HG03095 (cell line): Measurements from ENCODE around the gene PRR23C.
"Not testable (repeated sequence)": the region's sequence is repeated elsewhere in the genome, so short reads cannot be mapped to it uniquely, and the experiment has no call there.

Source experiments
- ATAC-seq: cut with Tn5 transposase; IDR thresholded peaks from one replicate; pipeline ENCODE4 v1.9.1; 2021; ENCODE audit warnings: moderate library complexity; ENCODE audit not compliant: unreplicated experiment

Gene PRR23C

DNA sequence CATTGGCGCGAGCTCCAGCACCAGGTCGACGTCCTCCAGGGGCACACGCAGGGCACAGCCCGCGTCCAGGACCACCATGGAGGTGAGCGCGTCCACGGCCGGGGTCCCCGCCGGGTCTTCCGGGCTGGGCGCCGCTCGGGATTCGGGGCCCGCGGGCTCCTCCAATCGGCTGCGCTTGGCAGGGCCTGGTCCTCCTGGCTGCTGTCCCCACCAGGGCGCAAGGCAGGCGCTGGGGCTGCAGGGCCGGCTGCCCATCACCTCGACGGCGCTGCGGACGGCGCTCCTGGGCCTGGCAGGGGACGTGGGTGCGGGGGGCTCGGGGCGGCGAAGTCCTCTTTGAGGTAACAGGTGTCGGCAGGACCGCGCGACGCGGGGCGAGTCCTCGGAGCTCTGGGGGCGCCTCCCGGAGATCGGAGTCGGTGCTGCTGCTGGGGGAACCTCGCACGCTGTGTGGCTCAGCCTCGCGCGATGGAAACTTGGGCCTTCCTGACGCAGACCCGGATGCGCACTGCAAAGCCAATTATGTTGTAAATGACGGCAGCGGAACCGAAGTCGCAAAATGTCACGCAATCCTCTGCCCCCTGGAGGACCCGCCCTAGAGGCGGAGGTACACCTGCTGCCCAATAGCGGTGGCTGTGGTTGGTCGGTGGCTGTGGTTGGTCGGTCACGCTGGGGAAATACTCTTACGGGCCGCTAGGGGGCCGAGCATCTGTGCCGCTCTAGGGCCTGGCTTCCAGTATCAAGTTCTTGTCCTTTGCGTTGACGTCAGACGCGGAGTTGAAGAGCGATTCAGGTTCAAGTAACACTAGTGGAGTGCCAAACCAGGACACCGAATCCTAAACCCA is at the start of gene PRR23C:
Gene PRR23C, minus strand, starts transcription at position 527 of the 845 bp plus-strand sequence. Its CDS starts 272 bp downstream, at position 255.
- ATAC-seq = no peak

DNA sequence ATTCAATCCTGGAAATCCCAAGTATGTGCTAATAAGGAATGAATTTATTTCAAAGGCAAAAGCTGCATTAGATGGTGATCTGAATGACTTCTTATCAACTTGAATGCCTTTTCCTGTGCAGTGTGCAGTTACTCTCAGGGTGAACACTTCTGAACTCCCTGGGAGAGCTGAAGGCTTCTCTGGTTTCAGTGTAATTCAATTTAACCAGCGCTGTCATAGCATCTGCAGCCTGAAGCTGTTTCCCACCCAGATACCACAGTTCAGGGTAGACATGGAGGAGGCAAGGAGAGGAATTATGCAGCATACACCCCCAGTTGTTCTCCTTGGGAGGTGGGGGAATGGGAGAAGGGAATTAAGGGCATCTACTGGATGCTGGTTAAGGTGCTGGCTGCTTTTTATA is 49.1 kb upstream of the PRR23C start:
- ATAC-seq = no peak

DNA sequence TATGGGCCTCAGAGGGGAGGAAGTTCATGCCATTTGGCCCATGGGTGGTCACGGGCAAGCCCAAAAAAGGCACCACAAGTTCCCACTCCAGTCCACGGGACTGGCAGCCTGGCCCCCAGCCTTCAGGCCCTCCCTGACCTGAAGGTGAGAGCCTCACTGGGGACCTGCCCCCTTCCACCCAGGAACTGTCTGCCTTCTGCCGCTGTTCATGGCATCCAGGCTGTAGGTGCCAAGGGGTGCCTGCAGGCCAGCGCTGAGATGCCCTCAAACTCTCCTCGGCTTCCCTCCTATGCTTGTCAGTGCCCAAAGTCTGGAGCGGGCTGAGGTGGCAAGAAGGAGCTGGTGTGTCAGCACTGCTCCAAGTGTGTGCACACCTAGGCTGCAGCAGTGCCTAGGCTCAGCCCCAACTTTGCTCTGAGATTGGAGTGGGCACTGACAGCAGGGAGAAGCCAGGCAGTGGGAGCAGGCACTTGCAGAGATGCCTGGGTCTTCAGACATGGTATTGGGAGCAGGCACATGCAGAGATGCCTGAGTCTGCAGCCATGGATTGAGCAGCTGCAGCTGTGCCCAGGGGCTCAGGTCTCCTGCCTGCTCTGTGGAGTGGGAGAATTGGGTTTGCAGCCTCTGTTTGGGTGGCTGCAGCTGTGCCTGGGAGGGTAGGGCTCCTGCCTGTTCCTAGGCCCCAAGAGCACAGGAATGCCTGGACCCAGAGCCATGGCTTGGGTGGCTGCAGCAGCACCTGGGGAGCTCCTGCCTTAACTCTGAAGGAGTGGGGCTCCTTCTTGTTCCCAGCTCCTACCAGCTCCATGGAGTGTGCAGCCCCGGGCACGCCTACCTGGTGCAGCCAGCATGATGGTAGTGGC is 44.0 kb upstream of the PRR23C start:
- ATAC-seq = no peak

DNA sequence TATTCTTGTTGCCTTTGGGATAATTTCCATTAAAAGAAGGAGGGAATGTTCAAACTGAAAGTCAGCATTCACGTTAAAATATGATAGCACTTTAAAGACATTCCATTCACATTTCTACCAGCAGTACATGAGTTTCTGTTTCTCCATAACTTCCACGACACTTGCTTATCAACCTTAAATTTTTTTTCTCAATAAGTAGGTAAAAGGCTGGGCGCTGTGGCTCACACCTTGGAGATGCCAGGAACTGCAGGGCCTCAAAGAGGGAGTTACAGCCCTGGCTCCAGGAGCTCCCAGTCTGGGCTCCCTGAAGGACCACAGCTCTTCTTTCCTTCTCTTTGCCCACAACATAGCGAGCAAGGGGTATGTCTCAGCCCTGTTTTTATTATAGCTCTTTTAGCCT is 42.9 kb upstream of the PRR23C start:
- ATAC-seq = no peak

DNA sequence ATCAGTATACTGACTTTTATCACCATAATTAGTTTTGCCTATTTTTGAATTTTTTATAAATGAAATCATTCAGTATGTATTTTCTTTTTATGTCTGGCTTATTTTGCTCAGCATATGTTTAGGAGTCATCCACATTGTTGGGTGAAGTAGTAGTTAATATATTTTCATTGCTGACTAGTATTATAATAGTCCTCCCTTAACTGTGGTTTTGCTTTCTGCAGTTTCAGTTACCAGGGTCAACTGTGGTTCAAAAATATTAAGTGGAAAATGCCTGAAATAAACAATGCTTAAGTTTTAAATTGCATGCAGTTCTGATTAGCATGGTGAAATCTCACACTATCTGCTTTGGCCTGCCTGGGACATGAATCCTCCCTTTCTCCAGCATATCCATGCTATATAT is 39.5 kb upstream of the PRR23C start:
- ATAC-seq = no peak

DNA sequence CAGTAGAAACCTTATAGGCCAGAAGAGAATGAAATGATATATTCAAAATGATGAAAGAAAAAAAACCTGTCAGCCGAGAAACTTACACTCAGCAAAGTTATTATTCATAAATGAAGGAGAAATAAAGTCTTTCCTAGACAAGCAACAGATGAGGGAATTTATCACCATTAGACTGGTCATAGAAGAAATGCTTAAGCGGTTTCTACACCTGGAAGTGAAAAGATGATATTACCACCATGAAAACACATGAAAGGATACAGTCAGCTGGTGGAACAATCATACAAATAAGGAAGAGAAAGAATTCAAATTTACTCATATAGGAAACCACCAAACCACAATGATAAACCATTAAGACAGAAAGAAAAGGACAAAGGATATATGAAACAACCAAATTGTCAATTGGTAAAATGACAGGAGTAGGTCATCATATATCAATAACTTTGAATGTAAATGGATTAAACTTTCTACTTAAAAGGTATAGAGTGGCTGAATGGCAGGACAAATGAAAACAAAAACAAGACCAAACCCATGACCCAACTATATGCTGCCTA is 29.9 kb upstream of the PRR23C start:
- no peak for ATAC-seq

DNA sequence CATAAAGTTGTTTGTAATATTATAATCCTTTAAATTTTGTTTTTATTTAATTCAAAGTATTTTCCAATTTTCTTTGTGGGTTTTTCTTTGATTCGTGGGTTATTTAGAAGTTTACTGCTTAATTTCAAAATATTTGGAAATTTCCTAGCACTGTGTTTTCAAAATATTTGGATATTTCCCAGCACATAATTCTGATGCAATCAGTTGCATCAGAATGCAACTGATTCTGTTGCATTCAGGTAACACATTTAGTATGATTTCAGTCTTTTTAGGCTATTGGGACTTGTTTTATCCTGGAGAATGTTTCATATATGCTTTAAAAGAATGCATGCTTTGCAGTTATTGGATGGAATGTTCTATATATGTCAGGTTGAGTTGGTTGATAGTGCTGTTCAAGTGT is 18.2 kb upstream of the PRR23C start:
- no peak for ATAC-seq

DNA sequence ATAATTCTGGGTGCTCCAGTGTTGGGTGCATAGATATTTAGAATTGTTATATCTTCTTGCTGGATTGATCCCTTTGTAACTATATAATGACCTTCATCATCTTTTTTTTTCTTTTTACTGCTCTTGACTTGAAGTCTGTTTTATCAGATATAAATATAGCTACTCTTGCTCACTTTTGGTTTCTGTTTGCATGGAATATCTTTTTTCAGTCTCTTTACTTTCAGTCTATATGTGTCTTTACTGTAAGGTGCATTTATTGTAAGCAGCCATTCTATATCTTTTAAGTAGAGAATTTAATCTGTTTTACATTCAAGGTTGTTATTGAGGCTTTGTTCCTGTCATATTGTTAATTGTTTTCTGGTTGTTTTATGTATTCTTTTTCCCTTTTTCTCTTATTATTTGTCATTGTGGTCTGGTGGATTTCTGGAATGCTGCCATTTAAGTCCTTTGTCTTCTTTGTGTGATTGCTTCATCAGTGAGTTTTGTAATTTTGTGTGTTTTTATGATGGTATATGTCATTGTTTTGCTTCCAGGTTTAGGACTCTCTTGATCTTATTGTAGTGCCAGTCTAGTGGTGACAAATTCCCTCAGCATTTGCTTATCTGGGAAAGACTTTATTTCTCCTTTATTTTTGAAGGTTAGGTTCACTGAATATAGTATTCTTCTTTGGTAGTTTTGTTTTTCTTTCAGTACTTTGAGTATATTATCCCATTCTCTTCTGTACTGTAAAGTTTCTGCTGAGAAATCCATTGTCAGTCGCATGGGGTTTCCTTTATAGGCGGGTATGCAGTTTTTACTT is 8.3 kb upstream of the PRR23C start:
- no peak for ATAC-seq

DNA sequence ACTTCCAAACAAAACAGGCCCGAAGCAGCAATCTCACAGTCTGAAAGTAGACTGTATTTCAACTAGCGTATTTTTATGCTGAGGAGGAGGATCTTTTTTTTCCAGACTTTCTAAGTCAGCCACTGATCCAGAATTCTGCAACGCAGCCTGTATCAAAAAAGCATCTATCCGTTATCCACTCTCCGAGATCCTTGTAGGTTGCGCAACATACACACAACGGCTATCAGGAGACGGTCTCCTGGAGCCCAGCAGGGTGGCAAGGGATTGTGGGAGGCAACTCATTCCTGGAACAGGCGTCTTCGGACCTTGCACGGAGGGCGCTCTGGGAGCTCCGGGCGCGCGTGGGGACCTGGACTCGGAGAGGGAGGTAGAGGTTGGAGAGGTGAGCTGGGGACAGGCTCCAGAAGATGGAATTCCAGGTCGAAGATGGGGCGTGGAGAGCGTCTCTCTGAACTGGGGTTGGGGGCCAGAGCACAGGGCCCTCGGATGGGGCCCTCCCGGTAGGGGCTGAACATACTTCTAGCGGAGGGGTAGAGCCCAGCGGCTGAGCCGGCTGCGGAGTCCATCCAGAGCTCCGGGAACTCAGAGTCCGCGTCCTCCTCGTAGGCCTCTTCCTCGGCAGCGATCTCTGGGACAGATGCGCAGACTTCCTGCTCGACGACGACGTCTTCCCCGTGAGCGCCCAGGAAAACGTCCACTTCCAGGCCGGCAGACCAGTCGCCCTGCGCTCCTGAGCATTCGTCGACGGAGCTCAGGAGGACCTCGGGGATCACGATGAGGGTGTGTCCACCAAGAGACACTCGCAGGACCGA is 932 bp downstream of the PRR23C start:
- no peak for ATAC-seq

DNA sequence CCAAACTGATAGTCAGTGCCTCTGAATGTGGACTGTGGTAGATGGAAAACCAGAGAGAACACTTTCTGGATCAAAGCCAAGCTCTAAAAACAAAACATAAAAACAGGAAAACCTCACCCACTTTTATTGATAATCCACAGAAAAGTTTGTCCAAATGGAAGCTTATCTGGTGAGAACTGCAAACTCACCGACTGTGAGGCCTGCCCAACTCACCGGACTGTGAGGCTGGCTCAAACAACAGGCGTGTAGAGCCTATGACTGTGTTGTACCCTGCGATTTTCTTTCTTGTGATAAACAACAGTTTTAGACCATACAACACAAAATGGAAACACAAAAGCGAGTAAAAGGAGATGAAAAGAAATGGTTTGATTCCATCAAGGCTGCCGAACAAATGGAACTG is 7.2 kb downstream of the PRR23C start:
- ATAC-seq = no peak

DNA sequence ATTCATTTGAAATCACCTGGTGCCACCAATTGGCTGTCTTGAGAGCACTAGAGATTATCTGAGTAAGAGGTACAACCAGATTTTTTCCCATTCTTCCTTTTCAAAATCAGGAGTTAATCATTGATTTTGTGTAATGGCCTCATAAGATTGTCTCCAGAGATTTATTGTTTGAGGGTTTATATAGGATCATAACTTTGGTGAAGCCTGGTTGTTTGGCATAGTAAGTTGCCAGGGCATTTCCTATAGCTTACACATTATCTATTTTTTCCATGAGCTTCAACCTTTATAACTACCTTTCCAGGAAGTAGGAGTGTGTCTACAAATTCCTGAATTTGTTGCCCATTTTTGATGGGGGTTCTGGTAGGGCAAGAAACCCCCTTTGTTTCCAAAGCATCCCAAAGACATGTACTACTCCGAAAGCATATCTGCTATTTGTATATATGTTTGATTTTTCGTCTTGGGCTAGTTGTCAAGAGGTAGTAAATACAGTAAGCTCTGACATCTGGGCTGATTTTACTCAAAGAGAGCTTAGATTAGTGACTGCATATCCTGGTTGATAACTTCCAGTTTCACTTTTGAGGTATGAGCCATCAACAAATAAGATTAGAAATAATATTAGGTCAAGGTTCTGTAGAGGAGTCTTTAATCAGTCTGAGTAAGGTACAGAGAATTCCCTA is 12.2 kb downstream of the PRR23C start:
- ATAC-seq = no peak

DNA sequence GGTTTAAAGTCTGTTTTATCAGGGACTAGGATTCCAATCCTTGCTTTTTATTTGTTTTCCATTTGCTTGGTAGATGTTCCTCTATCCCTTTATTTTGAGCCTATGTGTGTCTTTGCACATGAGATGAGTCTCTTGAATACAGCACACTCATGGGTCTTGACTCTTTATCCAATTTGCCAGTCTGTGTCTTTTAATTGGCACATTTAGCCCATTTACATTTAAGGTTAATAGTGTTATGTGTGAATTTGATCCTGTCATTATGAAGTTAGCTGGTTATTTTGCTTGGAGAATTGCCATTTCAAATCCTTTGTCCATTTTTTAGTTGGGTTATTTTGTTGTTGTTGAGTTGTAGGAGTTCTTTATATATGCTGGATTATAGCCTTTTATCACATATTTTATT is 14.1 kb downstream of the PRR23C start:
- ATAC-seq = not testable (repeated sequence)

DNA sequence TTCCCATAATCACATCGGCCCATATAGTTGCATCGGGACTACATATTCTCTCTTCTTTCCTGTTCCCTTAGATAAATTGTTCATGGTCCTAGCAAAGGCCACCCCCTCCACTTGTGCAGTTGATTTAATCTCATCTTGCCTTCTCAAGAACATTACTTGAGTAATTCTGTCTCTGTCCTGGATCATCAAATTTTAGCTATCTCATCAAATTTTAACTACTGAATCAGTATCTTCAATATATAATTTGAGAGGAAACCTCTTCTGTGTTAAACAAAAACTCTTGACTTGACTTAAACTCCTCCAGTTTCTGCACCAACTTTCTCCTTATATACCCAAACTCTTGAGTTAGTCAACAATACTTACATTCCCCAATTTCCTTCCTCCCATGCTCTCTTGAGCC is 19.7 kb downstream of the PRR23C start:
- ATAC-seq = no peak

DNA sequence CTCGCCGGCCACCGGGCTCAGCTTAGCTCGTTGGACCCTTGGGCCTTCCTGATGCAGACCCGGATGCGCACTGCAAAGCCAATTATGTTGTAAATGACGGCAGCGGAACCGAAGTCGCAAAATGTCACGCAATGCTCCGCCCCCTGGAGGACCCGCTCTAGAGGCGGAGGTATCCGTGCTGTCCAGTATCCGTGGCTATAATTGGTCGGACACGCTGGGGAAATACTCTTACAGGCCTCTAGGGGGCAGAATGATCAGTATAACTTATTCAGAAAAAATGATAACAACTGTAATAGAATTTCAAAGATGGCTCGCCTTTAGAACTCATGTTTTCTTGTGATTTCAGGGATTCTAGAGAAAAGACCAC is 23.8 kb downstream of the PRR23C start, which contains the start of gene PRR23B:
Gene PRR23B, minus strand, starts transcription at position 59 of the 367 bp plus-strand sequence. CDS start 265 bp downstream, outside the sequence.
- ATAC-seq = no peak

DNA sequence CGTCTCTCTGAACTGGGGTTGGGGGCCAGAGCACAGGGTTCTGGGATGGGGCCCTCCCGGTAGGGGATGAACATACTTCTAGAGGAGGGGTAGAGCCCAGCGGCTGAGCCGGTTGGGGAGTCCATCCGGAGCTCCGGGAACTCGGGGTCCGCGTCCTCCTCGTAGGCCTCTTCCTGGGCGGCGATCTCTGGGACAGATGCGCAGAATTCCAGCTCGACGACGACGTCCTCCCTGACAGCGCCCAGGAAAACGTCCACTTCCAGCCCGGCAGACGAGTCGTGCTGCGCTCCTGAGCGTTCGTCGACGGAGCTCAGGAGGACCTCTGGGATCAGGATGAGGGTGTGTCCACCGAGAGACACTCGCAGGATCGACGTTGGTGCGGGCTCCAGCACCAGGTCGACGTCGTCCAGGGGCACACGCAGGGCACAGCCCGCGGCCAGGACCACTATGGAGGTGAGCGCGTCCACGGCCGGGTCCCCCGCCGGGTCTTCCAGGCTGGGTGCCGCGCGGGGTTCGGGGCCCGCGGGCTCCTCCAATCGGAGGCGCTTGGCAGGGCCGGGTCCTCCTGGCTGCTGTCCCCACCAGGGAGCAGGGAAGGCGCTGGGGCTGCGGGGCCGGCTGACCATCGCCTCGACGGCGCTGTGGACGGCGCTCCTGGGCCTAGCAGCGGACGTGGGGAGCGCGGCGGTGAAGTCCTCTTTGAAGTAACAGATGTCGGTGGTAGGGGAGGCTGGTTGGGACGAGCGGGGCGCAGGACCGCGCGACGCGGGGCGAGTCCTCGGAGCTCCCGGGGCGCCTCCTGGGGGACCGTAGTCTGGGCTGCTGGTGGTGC is 24.4 kb downstream of the PRR23C start:
- ATAC-seq = no peak

DNA sequence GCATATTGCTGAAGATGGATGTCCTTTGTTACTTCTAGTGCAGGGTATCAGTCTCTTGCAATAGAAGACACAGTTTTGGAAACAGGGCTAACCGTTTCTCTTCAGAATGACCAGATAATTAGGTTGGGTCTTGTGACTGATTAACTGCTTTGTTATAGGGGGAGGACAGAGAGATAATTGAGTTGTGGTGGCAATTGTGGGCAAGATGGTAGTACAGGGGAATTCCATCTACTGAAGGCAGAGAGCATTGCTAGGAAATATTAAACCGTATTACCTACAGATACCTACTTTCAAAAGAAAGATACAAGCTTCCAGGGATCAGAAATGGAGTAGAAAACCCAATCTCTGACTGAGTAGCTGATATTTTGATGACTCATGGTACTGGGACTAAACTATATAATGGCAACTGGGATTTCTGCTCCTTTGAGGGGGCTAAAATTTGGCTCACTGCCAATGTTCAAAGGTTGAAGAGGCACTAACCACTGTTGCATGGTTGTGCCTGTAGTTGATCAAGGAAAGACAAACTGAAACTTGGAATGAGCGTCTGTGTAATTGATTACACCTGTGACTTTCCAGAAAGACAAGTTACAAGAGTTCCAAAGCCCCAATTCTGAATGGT is 28.2 kb downstream of the PRR23C start:
- no peak for ATAC-seq

DNA sequence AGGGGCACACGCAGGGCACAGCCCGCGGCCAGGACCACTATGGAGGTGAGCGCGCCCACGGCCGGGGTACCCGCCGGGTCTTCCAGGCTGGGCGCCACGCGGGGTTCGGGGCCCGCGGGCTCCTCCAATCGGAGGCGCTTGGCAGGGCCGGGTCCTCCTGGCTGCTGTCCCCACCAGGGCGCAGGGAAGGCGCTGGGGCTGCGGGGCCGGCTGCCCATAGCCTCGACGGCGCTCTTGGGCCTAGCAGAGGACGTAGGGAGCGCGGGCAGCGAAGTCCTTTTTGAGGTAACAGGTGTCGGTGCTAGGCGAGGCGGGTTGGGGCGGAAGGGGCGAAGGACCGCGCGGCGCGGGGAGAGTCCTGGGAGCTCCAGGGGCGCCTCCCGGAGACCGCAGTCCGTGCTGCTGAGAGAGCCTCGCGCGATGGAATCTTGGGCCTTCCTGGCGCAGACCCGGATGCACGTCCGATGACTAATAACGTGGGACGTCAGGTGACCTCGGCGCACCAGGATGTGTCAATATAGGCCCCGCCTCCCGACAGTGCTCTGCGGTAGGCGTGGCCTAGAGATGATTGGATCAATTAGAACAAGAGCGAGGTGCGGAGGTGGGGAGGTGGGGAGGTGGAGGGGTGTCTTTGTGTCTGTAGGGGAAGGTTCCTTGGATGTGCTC is 38.5 kb downstream of the PRR23C start, which contains the start of gene PRR23A:
Gene PRR23A, minus strand, starts transcription at position 218 of the 666 bp plus-strand sequence. Its CDS starts 0 bp downstream, at position 218.
- no peak for ATAC-seq
